LoVo (cell line): ENCODE measurements around the gene ARL8B.
A peak's percentile ranks its signal among the peaks of the same experiment; 100 is the strongest.
"Not testable (repeated sequence)": the region's sequence is repeated elsewhere in the genome, so short reads cannot be mapped to it uniquely, and the experiment has no call there.

Source experiments
- DNase-seq: peaks from one replicate; pipeline ENCODE4 v3.0.0-alpha.2; 2016; ENCODE audit warnings: low spot score

ARL8B gene

DNA sequence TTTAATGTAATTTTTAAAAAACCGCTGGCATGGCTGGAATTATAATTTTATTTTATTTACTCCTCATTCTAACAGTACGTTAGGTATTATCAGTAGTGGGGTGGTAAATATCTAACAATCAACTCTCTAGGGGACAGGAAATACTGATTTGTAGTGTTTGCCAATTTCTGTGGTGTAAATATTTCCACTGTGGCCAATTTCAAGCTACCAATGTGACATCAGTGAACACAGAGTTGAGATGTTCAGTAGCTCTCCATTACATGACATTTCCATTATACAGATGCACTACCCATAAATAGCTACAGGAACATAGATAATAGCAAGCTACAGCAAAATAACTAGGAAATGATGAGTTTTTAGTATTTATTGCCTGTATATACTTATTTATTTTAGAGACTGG lies 10.0 kb upstream of the ARL8B start:
- no peak for DNase-seq

DNA sequence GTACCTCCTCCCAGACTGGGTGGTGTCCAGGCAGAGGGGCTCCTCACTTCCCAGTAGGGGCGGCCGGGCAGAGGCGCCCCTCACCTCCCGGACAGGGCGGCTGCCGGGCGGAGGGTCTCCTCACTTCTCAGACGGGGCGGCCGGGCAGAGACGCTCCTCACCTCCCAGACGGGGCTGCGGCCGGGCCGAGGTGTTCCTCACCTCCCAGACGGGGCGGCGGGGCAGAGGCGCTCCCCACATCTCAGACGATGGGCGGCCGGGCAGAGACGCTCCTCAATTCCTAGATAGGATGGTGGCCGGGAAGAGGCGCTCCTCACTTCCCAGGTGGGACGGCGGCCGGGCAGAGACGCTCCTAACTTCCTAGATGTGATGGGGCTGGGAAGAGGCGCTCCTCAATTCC lies 8.4 kb upstream of the ARL8B start:
- not testable (repeated sequence) for DNase-seq

DNA sequence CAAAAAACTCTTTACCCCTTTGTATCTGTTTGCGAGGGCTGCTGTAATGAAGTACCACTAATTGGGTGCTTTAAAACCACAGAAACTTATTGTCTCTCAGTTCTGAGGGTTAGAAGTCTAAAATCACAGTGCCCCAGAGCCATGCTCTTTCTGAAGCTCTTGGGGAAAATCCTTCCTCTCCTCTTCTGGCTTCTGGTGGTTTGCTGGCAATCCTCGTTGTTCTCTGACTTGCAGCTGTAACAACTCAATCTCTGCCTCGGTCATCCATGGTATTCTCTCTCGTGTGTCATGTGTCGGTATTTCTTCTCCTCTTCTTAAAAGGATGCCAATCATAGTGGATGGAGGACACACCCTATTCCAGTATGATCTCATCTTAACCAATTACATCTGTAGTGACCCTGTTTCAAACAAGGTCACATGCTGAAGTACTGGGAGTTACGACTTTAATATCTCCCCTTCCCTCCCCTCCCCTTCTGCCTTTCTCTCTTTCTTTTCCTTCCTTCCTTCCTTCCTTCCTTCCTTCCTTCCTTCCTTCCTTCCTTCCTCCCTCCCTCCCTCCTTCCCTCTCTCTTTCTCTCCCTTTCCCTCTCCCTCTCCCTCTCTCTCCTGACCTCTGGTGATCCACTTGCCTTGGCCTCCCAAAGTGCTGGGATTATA lies 6.5 kb upstream of the ARL8B start:
- DNase-seq, result no peak

DNA sequence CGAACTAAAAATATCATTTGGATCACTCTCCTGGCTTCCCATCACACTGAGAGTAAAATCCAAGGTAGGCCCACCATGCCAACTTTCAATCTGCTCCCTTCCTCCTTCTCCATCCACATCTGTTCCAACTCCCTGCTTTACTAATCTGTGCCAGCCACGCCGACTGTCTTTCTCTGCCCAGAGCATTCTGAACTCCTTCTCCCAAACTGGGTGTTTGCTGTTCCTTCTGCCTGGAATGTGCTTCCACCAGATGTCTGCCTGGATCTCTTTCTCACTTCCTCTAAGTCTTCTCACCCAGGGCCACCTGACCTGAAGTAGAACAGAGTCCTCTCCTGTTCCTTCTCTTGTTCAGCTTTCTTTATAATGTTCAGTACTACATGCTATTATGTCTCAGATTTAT lies 5.6 kb upstream of the ARL8B start:
- no peak for DNase-seq

DNA sequence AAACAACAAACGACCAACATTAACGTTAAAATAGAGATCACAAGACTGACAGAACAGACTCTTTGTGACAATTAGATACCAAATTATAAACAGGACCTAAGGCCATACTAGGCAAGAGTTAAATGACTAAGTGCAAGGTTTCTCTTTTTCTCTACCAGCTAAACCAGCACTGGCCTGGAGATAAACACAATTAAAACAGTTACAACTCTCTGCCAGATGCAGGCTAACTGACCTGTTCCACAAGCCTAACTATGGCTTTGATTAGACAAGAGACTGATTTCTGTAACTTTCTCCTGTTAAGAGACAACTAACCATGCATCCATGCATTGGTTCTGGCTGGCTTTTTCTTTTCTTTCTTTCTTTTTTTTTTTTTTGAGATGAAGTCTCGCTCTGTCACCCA lies 1.6 kb upstream of the ARL8B start:
- no peak for DNase-seq

DNA sequence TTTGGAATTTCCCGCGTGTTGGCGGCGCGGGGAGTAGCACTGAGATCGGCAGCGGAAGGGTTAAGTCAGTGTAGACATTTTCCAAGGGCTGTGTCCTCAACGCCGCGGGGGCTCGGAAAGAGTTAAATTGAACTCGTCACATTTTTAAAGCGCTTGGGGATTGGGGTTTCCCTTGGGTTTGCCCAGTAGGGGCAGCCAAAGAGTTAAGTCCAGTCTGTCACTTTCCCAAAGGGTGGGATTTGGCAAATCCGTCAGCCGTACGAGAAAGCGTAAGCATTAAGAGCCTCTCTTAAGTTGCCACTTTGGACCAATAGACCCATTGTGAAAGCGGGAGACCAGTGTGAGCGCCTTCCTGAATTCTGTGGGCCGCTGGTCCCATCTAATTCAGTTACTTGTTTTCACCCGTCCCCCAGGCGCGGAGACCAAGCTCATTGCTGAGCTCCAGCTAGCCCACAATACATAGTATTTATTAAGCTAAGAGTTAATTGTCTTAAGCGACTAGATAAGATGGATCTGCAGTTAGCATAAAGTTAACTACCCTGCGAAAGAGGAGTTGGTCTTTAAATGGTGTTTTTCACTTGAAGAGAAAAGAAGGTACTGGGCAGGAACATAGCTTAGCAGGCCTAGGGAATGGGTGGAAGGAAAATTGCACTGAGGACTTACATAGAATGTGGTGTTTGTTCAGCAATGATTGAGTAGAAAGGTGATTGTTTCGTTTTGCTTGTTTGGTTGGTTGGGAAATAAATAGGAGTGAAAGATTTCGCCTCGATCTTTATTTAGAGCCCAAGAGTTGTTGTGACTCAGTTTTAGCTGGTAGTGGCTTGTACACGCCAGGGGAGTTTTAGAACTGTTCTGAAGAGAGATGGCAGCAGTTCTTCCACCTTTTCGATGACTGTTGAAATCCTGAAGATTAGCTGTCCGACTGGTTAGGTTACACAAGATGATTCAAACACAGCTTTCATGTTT lies 932 bp downstream of the ARL8B start:
- DNase-seq, result peak; percentile 18

DNA sequence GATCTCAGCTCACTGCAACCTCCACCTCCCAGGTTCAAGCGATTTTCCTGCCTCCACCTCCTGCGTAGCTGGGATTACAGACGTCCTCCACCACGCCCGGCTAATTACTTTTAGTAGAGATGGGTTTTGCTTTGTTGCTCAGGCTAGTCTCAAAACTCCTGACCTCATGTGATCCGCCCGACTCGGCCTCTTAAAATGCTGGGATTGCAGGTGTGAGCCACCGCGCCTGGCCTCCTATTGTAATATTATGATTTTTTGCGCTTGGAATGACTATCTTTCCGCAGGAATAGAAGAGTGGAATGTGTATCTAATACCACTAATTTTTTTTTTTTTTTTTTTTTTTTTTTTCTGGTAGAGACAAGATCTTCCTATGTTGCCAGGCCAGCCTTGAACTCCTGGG lies 1.8 kb downstream of the ARL8B start:
- no peak for DNase-seq

DNA sequence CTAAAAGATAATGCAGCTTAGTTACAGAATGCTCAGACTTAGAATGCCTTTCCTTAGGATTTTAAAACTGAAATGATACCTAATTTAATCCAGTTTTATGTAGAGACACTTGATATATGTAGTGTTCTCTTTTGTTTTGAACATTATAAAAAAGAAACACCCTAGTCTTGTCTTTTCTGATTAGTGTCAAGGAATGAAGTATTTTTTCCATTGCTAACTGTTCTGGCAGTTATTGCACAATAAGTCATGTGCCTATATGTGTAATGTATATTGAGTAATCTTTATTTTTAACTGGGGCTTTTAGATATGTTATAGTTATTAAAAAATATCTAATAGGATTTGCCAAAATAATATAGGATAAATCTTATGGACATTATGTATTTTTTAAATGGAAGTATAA lies 4.5 kb downstream of the ARL8B start:
- no peak for DNase-seq

DNA sequence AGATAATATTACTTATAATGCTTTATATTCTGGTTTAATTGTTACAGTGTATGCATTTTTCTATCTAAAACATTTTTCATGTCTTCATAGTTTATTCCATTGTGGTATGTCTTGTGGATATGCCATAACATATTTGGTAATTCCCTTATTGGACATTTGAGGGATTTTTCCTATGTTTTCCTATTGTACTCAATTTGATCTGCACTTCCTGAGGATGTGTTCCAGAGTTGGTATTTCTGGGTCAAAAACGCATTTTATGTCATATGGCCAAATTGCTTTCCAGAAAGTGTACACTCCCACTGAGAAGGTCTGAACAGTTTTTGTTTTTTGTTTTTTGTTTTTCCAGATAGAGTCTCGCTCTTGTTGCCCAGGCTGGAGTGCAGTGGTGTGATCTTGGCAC lies 6.8 kb downstream of the ARL8B start:
- DNase-seq, result no peak

DNA sequence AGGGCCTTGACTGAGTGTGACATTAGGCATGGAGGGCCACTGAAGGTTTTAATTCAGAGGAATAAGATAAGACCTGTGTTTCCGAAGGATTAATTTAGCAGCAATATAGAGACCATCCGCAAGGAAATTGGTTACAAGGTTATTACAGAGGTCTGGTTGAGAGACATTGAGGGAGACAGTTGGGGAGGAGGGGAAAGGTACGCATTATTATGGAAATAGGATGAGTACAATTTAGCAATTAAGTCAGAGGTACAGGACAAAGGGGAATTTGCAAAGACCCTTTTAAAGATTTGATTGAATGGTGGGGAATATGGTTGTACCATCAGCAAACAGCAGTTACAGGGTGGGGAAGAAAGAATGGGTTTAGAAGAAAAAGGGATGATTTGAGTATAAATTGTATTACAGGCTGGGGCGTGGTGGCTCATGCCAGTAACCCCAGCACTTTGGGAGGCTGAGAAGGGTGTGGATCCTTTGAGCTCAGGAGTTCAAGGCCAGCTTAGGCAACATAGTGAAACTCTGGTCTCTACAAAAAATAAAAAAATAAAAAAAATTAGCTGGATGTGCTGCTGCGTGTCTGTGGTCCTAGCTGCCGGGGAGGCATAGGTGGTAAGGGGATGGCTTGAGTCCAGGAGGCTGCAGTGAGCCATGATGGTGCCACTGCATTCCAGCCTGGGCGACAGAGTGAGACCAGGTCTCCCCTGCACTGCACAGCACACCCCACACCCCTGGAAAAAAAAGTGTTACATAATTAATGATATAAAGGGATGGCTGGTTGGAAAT lies 11.3 kb downstream of the ARL8B start:
- no peak for DNase-seq

DNA sequence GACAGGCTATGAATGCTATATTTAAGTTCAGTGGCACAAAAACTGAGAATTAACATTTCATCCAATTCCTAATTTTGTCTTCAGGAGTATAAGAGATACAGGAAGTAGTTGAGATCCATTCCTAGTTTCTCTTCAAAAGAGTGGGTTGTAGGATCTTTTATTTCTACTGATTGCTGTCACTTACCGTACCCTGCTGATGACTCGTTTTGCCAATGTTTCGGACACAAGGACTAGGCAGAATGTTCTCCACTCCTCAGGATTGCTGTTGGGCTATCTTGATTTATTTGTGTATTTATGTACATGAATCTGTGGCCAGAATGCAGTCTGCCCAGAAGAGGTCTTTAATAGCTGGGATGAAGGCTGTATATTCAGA lies 11.9 kb downstream of the ARL8B start:
- DNase-seq, result no peak

DNA sequence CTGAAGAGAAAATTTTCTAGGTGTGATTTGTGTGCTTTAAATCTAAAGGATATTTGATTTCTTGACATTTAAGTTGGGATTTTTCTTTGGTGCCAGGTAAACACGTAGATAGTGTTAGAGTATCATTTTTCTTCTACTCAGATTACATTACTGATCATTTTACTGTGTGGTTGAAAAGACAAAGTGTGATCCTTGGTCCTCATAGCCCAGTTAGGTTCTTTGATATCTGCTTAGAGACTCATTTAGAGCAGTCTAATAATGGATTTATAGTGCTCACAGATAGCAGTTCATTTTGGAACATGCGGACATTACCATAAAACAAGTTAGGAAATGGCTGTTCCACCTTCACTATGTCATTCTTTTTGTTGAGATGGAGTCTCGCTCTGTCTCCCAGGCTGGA lies 12.4 kb downstream of the ARL8B start:
- DNase-seq, result no peak

DNA sequence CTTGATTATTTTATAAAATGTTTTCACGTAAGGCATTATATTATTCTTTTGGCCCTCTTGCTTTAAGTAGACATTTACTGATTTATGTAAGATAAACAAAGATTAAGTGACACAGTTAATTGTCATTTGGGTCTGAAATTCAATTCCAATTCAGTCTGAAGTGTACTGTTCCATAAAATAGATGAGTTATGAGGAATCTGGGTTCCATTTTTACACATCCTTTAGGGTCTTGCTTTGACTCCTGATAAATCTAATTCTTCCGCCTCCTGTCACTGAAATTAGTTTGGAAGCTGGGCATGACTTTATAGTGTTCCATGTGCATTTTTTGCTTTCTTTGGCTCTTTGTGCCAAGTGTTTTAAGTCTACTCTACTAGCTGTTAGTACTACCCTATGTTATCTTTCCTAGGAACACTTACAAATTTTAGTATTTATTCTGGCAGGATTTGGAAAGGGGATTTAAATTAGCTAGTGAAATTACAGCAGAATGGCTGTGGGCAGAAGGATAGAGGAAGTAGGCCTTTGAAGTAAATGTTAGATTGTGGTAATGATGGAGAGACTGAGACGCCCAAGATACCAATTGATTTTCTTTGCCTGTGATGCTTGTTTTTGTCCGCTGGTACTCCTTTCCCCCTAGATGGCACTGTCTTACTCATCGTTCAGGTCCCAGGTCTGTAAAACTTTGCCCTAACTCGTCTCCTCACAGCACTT lies 14.3 kb downstream of the ARL8B start:
- no peak for DNase-seq

DNA sequence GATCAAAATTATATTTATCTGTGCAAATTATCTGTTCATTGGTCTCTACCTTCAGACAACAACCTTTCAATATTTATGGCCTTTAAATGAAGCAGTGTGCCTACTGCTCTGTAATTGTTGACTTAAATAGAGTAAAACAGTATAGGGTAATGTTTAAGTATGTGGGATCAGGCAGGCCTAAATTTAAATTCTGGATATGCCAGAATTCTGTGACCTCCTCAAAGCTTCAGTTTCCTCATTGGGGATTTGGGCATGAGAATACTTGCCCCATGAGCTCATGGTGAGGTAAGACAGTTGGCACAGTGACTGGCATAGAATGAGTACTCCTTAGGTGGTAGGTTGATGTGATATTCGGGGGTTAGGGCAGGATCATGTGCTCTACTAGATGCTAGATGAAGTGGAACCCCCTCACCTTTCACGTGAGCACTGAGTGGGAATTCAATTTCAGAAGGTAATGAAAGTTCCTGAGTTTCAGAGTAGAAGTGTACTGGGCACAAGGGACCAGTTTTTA lies 14.9 kb downstream of the ARL8B start:
- DNase-seq, result no peak

DNA sequence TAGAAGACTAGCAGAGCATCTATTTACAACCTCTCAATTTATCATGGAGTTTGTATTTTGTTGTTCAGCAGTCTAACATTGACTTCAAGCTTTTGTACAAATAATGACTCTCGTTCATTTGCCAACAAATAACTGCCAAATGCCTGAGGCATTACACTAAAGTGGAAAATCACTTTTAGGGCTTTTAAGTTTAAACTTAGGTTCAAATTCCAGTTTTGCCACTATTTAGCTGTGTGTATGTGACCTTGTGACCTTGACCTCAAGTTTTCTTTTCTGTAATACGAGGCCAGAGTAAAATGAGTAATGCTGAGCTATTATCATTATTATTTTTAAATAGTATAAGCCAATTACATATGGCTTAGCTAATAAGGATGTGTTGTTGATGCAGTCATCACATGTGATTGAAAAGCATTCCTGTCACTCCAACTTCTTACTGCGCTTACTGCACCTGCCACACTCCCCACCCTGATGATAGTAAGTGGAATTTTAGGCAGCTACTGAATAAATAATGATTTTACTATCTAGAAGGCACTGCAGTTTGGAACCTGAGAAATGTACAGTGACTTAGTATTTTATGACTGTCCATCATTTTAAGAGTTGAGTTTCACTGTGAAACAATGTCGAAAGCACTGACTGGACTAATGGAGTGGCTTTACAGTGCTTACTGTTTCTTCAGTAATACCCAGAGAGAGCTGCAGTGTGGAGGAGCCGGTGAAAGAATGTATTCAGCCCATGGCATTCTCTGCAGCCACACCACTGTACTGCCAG lies 16.3 kb downstream of the ARL8B start:
- no peak for DNase-seq

DNA sequence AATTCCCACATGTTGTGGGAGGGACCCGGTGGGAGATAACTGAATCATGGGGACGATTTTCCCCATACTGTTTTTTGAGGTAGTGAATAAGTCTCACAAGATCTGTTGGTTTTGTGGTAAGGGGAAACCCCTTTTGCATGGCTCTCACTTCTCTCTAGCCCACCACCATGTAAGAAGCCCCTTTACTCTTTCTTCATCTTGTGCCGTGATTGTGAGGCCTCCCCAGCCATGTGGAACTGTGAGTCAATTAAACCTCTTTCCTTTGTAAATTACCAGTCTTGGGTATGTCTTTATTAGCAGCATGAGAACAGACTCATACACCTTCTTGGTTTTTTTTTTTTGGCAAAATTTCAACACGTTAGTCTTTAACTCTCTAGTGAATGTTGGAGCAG lies 18.1 kb downstream of the ARL8B start:
- no peak for DNase-seq

DNA sequence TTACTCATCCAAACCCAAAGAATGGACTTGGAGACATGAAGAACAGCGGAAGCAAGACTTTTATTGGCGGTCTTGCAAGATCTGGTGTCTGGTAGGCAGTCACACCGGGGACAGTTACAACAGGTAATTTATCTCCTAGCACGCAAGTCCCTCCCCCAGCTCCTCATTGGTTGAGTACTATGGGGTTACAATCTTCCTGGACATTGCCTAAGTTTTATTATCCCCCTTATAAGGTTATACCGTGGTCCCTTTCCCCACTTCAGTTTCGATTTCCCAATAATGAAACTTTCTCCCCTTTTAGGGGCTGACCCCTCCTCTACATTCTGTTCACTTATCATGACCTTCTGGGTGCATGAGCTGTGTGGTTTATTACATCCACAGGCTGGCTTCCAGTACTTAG lies 18.7 kb downstream of the ARL8B start:
- no peak for DNase-seq

DNA sequence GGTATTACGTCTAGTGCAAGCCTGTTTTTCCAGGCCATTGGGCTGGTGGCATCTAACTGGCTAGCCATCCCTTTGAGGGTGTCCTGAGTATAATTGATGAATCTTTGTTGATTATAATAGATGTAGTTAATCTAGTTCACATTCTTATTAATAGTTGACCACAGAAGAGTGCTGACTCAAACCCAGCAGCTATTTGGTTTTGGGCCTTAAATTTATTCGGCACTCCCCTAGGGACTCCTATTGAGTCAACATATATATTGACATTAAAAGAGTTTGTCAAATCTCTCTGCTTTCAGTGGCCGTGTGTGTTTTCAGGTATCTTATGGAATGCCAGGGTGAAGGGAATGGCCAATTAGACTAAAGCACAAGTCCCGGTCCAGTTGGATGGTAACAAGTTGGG lies 19.7 kb downstream of the ARL8B start:
- DNase-seq, result no peak

DNA sequence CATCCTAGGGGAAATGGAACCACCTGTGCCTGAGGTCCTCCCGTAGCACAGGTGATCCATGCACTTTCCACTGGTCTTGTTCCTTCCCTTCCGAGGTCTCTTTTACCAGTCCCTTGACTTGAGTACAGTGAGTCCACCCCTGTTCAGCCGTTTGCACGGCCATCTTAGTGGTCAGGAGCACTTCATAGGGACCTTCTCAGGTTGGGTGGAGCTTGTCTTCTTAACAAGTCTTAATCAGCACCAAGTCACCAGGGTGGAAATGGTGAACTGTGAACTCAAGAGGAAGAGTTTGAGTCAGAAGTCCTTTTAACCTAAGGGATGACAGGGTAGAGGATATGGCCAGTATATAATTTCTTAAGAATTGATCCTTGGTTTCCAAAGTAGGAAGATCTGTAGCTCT lies 21.4 kb downstream of the ARL8B start:
- no peak for DNase-seq

DNA sequence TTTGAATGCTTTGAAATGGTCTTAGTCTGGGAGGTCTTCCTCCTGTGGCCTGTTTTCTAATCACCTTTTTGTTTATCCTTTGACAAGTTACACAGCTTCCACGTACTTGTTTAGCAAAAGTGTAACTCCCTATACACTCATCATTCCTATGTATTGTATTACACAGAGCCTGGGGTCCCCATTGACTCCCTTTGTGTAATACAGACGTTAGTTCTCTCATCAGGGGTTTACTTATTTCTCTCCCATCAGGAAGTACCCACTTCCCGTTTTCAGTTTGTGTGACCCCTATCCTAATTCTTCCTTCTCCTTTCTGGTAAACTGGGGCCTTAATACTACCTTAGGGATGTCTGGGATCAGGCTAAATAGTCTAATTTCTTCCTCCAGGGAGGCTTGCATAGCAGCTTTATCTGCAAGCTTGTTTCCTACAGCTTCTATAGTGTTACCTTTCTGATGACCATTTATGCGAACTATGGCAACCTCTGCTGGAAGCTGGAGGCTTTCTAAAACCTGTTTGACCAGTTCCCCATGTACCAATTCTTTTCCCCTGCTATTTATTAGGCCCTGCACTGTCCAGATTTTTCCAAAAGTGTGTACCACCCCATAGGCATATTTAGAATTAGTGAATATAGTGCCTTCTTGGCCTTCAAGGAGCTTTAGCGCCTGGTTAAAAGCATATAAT lies 22.4 kb downstream of the ARL8B start:
- no peak for DNase-seq

DNA sequence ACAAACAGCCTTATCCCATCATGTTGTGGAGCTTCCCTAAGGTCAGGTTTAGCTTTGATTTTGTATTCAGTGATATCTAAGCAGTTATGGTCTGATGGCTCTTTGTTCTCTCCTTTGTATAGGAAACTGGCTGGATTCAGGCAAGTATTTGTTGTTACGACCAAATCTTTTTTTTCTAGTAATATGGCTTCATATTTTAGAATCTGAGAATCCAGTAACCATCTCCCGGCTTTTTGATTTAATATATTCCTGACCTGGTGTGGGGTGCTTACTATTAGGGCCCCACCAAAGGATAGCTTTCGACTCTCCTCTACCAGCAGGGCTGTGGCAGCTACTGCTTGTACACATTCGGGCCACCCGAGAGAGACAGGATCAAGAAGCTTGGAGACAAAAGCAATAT lies 23.0 kb downstream of the ARL8B start:
- no peak for DNase-seq
